C4-2B (cell line): ENCODE results near the gene ARHGEF9.
"Not testable (repeated sequence)": the region's sequence is repeated elsewhere in the genome, so short reads cannot be mapped to it uniquely, and the experiment has no call there.

Experiments
- H3K27ac ChIP-seq: fragments of 450-650 bp; 2 replicates; pipeline ENCODE4 v1.5.1; 2017
- ZFX ChIP-seq: fragments of 450-650 bp; IDR thresholded peaks from 2 replicates; pipeline ENCODE4 v1.6.1; 2017
- TF ChIP-seq, protein P1 (sequence below): fragments of 450-650 bp; conservative IDR thresholded peaks from 2 replicates; pipeline ENCODE4 v1.5.1; 2017; ENCODE audit warnings: mild to moderate bottlenecking

Gene ARHGEF9

DNA sequence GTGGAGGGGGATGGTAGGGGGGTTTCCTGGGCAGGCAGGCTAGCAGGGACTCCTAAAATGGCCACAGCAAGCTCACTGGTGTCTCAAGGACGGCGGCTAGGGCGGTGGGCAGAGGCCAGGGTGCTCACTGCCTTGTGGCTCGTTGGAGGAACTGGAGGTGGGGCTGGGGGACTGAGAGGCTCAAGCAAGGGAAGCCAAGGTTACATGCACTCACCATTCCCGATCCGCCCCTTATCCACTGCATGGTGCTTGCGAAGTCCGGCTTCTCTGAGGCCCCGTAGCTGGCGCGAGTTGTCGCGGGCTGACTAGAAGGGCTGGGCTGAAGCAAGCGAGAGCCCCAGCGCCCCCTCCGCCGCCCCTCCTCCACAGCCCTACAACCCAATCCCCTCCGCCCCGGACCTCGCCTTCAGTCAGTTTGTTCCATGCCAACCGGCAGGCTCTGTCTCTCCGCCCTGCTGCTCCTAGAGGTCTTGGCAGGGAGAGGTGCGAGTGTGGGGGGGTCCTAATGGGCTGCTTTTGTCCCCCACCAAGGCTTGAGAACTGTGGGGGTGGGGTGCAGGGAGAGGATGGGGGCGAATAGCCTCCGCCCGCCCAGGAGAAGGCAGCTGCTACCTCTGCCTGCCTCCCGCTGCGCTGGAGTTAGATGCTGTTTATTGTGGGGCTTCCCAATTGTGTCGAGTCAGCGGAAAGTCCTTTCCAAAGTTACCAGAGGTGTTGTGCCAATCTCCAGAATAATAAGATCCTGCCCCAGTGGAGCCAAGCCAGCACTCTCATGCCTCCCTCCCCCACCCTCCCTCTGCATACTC lies at the start of gene ARHGEF9:
TSS of gene ARHGEF9 (minus strand) at position 313 of the 806 bp plus-strand sequence. CDS start at position 244, 69 bp downstream.
- no peak within 1 kb of the TSS for H3K27ac ChIP-seq
- TF ChIP-seq, protein P1, sequence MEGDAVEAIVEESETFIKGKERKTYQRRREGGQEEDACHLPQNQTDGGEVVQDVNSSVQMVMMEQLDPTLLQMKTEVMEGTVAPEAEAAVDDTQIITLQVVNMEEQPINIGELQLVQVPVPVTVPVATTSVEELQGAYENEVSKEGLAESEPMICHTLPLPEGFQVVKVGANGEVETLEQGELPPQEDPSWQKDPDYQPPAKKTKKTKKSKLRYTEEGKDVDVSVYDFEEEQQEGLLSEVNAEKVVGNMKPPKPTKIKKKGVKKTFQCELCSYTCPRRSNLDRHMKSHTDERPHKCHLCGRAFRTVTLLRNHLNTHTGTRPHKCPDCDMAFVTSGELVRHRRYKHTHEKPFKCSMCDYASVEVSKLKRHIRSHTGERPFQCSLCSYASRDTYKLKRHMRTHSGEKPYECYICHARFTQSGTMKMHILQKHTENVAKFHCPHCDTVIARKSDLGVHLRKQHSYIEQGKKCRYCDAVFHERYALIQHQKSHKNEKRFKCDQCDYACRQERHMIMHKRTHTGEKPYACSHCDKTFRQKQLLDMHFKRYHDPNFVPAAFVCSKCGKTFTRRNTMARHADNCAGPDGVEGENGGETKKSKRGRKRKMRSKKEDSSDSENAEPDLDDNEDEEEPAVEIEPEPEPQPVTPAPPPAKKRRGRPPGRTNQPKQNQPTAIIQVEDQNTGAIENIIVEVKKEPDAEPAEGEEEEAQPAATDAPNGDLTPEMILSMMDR, result no peak
- TF ChIP-seq ZFX, result no peak

DNA sequence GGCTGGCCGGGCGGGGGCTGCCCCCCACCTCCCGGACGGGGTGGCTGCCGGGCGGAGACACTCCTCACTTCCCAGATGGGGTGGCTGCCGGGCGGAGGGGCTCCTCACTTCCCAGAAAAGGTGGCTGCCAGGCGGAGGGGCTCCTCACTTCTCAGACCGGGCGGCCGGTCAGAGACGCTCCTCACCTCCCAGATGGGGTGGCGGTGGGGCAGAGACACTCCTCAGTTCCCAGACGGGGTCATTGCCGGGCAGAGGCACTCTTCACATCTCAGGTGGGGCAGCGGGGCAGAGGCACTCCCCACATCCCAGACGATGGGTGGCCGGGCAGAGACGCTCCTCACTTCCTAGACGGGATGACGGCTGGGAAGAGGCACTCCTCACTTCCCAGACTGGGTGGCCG lies 40.4 kb upstream of the ARHGEF9 start:
- not testable (repeated sequence) for H3K27ac ChIP-seq

DNA sequence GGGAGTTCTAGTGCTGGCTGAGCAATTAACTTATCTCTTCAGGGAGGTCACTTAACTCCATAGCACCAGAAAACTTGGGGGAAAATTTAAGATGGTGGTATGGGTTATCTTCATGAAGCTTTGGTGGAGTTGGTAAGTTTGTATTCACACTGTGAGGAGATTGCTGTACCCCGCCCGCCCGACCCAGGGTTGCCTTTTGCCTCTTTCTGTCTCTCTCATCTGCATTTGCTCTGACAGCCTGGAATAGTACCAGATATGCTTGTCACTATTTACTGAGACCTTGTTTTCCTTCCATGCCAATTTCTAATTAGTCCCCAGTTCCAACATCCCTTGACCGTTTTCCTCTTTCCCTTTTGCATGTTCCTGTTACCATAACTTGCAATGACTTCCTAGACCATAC lies 33.1 kb upstream of the ARHGEF9 start:
- no peak for TF ChIP-seq ZFX
- TF ChIP-seq, protein P1, result no peak
- H3K27ac ChIP-seq, result no peak overlapping the region

DNA sequence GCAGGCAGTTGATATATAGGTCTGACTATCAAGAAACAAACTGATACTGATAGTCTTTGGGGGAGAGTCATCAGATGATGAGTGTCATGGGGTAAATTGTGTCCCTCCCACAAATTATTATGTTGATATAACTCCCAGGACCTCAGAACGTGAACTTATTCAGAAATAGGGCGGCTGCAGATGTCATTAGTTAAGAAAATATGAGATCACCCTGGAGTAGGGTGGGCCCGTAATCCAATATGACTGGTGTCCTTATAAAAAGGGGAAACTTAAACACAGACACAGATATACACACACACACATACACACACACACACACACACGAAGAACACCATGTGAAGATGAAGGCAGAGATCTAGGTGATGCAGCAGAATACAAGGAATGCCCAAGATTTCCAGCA lies 32.7 kb upstream of the ARHGEF9 start:
- TF ChIP-seq, protein P1, result no peak
- TF ChIP-seq ZFX, result no peak

DNA sequence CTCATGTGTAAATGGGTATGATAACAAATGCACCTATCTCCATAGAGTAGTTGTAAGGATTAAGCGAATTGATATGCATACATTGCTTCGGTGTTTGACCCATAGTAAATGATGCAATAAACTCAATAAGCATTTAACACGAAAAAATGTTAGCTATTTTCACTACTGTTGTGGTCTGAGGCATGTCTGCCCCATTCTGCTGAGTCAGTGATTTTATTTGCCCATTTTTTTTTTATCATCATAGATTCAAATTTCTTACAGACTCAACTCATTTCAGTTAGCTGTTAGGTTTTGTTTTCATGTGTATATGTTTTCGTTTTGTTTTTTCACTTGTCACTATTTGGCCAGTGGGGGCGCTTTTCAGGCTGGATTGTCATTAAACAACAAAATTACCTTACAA lies 27.8 kb upstream of the ARHGEF9 start:
- H3K27ac ChIP-seq, result no peak overlapping the region
- no peak for TF ChIP-seq ZFX
- TF ChIP-seq, protein P1, result peak; percentile 23

More for the DNA sequence above, 32.7 kb upstream of the ARHGEF9 start:
- no peak overlapping the region for H3K27ac ChIP-seq

DNA sequence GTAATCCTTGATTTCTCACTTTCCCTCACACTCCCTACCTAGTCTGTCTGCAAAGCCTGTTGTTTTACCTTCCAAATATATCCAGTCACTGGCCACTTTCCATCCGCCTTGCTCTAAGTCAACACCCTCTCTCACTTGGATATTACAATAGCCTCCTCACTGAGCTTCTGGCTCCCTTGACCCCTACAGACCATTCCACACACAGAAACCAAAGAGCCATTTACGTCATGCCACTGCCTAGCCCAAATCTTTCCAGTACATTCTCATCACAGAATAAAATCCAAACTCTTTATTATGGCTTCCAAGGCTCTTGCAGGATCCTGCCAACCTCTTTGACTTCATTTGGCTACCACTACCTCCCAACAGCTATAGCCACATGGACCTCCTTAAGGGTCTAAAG lies 25.7 kb upstream of the ARHGEF9 start:
- TF ChIP-seq, protein P1, result no peak
- no peak for TF ChIP-seq ZFX
- no peak overlapping the region for H3K27ac ChIP-seq

DNA sequence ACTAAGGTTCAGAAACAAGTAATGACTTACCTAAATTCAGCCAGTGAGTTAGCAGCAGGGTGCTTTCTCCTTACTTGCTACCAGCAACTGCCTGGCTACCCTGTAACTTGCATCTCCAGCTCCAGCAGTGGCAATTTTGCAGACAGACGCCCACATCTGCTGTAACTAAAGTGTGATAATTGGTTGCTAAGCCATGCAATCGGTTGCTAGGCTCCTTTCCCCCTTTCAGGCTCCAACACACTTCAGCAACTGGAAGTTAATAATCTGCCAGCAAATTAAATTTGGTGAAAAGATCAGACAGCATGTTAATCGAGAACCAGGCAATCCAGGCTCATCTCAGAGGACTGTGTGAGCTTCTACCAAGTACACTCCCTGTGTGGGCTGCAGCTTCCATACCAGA lies 24.2 kb upstream of the ARHGEF9 start:
- TF ChIP-seq ZFX, result no peak
- TF ChIP-seq, protein P1, result no peak
- H3K27ac ChIP-seq, result no peak overlapping the region

DNA sequence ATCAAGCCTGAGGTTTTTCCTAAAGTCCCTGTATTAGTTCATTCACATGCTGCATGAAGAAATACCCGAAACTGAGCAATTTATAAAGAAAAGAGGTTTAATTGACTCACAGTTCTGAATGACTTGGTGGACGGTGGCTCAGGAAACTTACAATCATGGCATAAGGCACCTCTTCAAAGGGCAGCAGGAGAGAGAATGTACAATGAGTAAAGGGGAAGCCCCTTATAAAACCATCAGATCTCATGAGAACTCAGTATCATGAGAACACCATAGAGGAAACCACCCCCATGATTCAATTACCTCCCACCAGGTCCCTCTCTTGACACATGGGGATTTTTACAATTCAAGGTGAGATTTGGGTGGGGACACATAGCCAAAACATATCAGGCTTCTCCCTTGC lies 10.4 kb upstream of the ARHGEF9 start:
- H3K27ac ChIP-seq, result not testable (repeated sequence)
